Measurements from ENCODE around the gene PRDM15. TPM values are rescaled to one million over a fixed set of nuclear protein-coding genes. Genes with fewer than 3 reads are reported as not detected.

PRDM15 gene
- total RNA-seq, 2 experiments from 2014 or later: 19.7 to 30.2 TPM

DNA sequence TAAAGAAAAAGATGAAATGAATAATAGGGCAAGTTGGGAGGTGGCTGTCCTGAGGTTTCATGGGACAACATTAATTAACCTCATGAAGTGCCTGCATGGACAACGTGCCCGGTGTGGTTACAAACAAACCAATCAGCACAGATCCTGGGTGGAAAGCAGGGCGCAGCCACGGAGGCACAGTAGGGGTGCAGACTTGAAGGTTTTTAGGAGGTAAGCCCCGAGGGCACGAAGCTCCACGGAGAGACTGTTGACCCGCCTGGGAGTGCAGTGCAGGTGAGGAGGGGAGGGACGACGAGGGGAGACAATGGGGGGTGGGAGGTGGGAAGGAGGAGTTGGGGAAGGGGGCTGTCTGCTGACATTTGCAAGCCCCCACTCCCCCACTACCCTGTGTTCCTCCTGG lies 110.0 kb downstream of the PRDM15 start:
- H3K9me2 ChIP-seq (ENCODE audit: insufficient read depth, low read length): no peaks in the 10 kb centered on the region
- H3K79me2 ChIP-seq (ENCODE audit: insufficient read depth, low read depth, low read length): no peaks in the 10 kb centered on the region
- peak overlapping the region; percentile 32 for H3K4me3 ChIP-seq (ENCODE audit: low read depth, low read length, poor library complexity, severe bottlenecking)
- CTCF ChIA-PET (ENCODE audit: unreplicated experiment): no interaction called here
- no peak overlapping the region for H2AFZ ChIP-seq (ENCODE audit: low read length)
- intact Hi-C loops (cut with micrococcal nuclease; ENCODE audit: unreplicated experiment): no loop called here
- peaks cover 26% of the 10 kb centered on the region for H3K4me1 ChIP-seq (ENCODE audit: insufficient read depth, low read length, poor library complexity, severe bottlenecking)
- H3K36me3 ChIP-seq (ENCODE audit: insufficient read depth, low read length): no peaks in the 10 kb centered on the region
- TF ChIP-seq, protein P1, sequence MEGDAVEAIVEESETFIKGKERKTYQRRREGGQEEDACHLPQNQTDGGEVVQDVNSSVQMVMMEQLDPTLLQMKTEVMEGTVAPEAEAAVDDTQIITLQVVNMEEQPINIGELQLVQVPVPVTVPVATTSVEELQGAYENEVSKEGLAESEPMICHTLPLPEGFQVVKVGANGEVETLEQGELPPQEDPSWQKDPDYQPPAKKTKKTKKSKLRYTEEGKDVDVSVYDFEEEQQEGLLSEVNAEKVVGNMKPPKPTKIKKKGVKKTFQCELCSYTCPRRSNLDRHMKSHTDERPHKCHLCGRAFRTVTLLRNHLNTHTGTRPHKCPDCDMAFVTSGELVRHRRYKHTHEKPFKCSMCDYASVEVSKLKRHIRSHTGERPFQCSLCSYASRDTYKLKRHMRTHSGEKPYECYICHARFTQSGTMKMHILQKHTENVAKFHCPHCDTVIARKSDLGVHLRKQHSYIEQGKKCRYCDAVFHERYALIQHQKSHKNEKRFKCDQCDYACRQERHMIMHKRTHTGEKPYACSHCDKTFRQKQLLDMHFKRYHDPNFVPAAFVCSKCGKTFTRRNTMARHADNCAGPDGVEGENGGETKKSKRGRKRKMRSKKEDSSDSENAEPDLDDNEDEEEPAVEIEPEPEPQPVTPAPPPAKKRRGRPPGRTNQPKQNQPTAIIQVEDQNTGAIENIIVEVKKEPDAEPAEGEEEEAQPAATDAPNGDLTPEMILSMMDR (conservative IDR thresholded peaks at IDR 0.05; ENCODE audit: low read length): no peak
- TF ChIP-seq EZH2phosphoT487 (IDR thresholded peaks at IDR 0.05; ENCODE audit: borderline replicate concordance, low read depth, low read length): no peak
- H4K20me1 ChIP-seq (ENCODE audit: insufficient read depth, low read length): no peaks in the 10 kb centered on the region
- POLR2A ChIA-PET: no interaction called here
- DNase-seq (ENCODE audit: low spot score): no peak
- no TSS peak for BruUV-seq (replicated peaks)
- peak overlapping the region; percentile 53 for H3K4me2 ChIP-seq (ENCODE audit: low read length)
- no peak overlapping the region for H3K27ac ChIP-seq (ENCODE audit: low read depth, low read length, poor library complexity, severe bottlenecking)
- no peaks in the 10 kb centered on the region for H3K9me3 ChIP-seq (ENCODE audit: low read length)

DNA sequence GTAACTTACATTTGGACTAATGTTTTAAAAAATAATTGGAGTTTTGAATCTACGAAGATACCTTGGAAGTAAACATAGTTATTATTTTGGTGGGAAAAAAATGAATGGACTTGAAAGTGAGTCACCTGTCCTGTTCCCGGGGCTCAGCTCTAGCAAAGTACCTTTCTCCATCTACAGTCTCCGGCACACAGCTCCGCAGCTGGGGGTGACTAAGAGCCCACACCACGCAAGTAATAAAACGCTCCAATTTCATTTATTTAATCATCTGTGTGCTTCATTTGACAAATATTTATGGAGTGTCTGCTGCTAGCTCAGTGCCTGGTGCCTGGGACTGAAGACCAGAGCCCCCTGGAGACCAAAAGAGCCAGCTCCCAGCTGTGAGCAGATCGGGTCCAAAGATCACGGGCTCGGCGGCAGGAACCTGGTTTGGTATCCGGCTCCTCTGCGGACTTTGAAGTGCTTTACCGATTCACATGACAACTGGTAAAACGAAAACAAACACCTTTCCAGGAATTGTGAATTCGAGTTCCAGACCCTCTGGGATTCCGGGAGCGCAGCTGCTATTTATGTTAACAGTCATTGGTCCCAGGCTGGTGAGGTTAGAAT lies 110.6 kb downstream of the PRDM15 start:
- no TSS peak for BruUV-seq (replicated peaks)
- Histone ChIP-seq H3K36me3 (ENCODE audit: insufficient read depth, low read length) (no peaks in the 10 kb centered on the region), H3K79me2 (ENCODE audit: insufficient read depth, low read depth, low read length) (no peaks in the 10 kb centered on the region), H3K9me2 (ENCODE audit: insufficient read depth, low read length) (no peaks in the 10 kb centered on the region), H3K27ac (ENCODE audit: low read depth, low read length, poor library complexity, severe bottlenecking) (no peak overlapping the region), H3K9me3 (ENCODE audit: low read length) (no peaks in the 10 kb centered on the region), H3K4me2 (ENCODE audit: low read length) (peak overlapping the region; percentile 53), H3K4me3 (ENCODE audit: low read depth, low read length, poor library complexity, severe bottlenecking) (peak overlapping the region; percentile 32), H4K20me1 (ENCODE audit: insufficient read depth, low read length) (no peaks in the 10 kb centered on the region), H2AFZ (ENCODE audit: low read length) (no peak overlapping the region), H3K4me1 (ENCODE audit: insufficient read depth, low read length, poor library complexity, severe bottlenecking) (peaks cover 26% of the 10 kb centered on the region)
- CTCF ChIA-PET (ENCODE audit: unreplicated experiment): no interaction called here
- TF ChIP-seq EZH2phosphoT487 (IDR thresholded peaks at IDR 0.05; ENCODE audit: borderline replicate concordance, low read depth, low read length): no peak
- TF ChIP-seq, protein P1 (conservative IDR thresholded peaks at IDR 0.05; ENCODE audit: low read length): peak; percentile 45
- POLR2A ChIA-PET: no interaction called here
- peak; percentile 38 for DNase-seq (ENCODE audit: low spot score)
- intact Hi-C loops (cut with micrococcal nuclease; ENCODE audit: unreplicated experiment): no loop called here

GRCh38 chr21:41767606-41768436 lies 111.3 kb downstream of the PRDM15 start:
- CTCF ChIA-PET (ENCODE audit: unreplicated experiment): no interaction called here

More at GRCh38 chr21:41767606-41768436, 111.3 kb downstream of the PRDM15 start:
- Histone ChIP-seq H3K9me2 (ENCODE audit: insufficient read depth, low read length) (no peaks in the 10 kb centered on the region), H3K27ac (ENCODE audit: low read depth, low read length, poor library complexity, severe bottlenecking) (no peak overlapping the region), H3K4me2 (ENCODE audit: low read length) (peak overlapping the region; percentile 53), H3K4me3 (ENCODE audit: low read depth, low read length, poor library complexity, severe bottlenecking) (peak overlapping the region; percentile 59), H3K79me2 (ENCODE audit: insufficient read depth, low read depth, low read length) (no peaks in the 10 kb centered on the region), H3K9me3 (ENCODE audit: low read length) (no peaks in the 10 kb centered on the region), H3K36me3 (ENCODE audit: insufficient read depth, low read length) (no peaks in the 10 kb centered on the region), H3K4me1 (ENCODE audit: insufficient read depth, low read length, poor library complexity, severe bottlenecking) (peaks cover 26% of the 10 kb centered on the region), H4K20me1 (ENCODE audit: insufficient read depth, low read length) (no peaks in the 10 kb centered on the region), H2AFZ (ENCODE audit: low read length) (peak overlapping the region; percentile 17; the same call in 1 of the 2 replicates)
- intact Hi-C loops (cut with micrococcal nuclease; ENCODE audit: unreplicated experiment): no loop called here
- POLR2A ChIA-PET: no interaction called here
- BruUV-seq (replicated peaks): no TSS peak
- no peak for TF ChIP-seq EZH2phosphoT487 (IDR thresholded peaks at IDR 0.05; ENCODE audit: borderline replicate concordance, low read depth, low read length)
- TF ChIP-seq, protein P1 (conservative IDR thresholded peaks at IDR 0.05; ENCODE audit: low read length): no peak
- DNase-seq (ENCODE audit: low spot score): no peak
